GM19452 (cell line): ENCODE results near the gene SIKE1.
"Not testable (repeated sequence)": the region's sequence is repeated elsewhere in the genome, so short reads cannot be mapped to it uniquely, and the experiment has no call there.

ENCODE experiments used
- ATAC-seq: cut with Tn5 transposase; IDR thresholded peaks from one replicate; pipeline ENCODE4 v1.9.1; 2021; ENCODE audit not compliant: unreplicated experiment

SIKE1 gene

DNA sequence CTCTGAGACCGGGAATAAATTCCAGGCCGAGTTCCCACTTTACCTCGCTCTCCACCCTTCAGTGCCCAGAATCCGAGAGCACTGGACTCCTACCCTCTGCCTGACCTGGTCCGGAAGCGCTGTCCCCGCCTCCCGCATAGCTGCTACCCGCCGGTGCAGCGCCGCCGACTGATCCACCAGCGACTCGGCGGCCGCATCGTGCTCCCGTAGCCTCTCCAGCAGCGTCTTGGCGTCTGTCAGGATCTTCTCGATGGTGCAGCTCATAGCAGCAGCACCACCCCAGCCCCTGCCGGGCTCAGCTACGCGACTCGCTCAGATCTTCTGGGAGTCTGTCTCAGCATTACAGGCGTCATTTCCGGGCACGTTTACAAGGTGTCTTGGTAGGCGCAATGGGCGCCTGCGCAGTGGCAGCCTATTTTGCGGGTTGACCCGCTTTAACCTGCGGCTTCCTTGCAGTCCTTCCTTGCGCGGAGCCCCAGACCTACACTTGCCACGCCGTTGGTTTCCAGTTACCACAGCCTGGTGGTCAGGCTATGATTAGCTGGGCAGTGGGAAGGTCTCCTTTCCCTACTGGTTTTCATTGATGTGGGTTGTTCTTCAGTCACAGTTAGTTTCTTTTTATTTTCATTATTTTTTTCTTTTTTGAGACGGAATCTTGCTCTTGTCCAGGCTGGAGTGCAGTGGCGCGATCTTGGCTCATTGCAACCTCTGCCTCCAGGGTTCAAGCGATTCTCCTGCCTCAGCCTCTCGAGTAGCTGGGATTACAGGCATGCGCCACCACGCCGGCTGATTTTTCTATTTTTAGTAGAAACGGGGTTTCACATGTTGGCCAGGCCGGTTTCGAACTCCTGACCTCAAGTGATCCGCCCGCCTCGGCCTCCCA lies at the start of gene SIKE1:
SIKE1 (minus strand) TSS at position 342 of the 883 bp plus-strand sequence; CDS start at position 264, 78 bp downstream.
- ATAC-seq = peak; percentile 99

DNA sequence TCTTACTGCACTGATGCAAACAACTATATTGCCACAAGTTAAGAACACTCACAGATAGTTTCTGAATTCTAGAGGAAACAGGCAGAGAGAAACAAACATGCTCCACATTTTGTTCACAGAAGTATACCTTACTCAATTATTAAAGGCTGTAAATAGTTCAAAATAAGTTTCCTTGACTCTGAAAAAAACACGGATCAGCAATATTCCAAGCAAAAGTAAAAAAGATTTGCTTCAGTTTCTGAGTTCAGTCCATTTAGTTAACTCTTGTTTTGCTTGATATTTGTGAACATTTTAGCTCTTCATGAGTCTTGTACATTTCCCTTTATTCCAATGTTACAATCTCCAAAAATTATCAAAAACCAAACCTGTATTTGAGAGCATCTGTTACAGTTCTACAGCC lies 49.6 kb upstream of the SIKE1 start:
- not testable (repeated sequence) for ATAC-seq

DNA sequence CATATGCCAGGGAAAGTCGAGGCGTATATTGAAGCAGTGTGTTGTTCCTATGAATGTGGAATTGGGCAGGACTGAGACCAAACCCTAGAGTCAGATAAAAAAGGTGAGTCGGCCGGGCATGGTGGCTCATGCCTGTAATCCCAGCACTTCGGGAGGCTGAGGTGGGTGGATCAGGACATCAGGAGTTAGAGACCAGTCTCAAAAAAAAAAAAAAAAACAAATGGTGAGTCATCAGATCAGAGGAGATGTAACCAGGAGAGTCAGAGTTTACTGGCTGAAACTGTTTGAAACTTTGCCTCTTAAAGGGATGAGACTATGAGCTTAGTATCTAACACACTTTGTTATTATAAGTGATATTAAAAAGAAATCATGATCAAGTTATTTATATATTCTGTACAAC lies 47.8 kb upstream of the SIKE1 start:
- ATAC-seq = no peak

DNA sequence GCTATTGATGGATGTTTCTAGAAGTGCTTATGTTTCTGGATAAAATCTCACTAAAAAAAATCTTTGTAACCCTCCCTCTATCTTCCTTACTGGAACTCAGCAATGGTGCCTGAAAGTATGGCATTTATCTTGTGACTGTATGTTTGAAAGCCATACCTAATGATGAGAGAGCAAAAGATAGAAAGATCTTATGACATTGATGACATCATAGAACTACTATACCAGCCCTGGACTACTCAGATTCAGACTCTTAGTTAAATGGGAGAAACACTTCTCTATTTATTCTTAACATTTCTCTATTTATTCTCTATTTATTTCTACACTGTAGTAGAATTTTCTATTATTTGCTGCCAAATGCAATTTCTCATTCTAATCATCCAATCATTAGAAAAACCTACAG lies 41.5 kb upstream of the SIKE1 start:
- ATAC-seq = no peak

DNA sequence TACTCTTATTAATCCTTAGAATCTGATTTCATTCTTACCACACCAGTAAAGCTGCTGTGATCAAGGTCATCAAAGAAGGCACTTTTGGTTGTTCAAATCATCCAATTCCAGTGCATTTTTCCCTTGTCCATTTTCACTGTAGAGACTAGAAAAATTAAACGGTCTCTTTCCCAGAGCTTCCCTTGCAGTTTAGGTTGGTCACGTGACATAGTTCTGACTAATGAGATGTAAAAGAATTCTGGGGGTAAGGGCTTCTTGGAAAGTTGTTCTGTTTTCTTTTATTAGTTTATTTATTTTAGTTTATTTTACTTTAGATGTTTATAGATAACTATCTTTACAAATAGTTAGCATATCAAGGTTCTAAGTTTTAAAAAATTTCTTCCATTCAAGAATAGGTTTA lies 39.9 kb upstream of the SIKE1 start:
- no peak for ATAC-seq

DNA sequence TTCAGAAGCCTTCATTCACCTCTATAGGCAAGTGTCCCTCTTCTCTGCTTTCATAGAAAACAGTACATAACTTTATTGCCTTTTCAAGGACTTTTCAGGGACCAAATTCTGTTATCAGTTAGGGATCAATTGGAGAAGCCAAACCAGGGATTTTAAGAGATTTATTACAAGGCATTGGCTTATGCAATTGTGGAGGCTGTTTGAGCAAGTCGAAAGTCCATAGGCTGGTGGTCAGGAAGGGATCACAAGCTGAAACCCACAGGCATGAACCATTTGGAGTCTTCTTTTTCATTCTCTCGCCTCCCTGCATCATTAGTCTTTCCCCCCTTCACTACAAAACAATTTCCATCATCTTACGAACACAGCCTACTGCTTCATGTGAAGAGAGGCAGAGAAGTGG lies 39.4 kb upstream of the SIKE1 start:
- ATAC-seq = no peak

DNA sequence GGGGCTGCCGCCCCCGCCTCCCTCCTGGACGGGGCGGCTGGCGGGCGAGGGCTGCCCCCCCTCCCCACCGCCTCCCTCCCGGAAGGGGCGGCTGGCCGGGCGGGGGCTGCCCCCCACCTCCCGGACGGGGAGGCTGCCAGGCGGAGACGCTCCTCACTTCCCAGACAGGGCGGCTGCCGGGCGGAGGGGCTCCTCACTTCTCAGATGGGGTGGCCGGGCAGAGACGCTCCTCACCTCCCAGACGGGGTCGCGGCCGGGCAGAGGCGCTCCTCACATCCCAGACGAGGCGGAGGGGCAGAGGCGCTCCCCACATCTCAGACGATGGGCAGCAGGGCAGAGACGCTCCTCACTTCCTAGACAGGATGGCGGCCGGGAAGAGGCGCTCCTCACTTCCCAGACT lies 24.0 kb upstream of the SIKE1 start:
- not testable (repeated sequence) for ATAC-seq

DNA sequence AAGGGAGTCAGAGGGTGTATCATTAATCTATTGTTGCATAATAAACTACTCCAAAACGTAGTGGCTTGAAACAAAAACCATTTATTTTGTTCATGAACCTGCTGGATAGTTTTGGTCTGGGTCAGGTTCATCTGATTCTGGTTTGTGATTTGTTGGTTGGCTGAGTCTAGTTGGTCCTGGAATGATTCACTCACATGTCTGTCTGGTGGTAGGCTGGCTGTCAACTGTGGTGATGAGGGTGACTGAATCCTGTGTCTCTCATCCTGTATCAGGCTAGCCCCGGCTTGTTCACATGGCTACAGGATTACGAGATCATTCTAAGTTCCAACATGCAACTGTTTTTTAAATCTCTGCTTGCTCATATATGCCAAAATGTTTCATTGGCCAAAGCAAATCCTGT lies 22.5 kb upstream of the SIKE1 start:
- peak; percentile 58 for ATAC-seq

DNA sequence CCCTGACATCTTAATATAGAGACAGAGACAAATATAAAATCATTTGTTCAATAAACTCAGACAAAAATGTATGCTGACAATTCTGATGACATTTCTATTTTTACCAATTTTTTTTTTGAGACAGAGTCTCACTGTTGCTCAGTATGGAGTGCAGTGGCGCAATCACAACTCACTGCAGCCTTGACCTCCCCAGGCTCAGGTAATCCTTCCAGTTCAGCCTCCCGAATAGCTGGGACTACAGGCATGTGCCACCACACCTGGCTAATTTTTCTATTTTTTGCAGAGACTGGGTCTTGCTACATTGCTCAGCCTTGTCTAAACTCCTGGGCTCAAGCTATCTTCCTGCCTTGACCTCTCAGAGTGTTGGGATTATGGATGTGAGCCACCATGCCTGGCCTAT lies 13.6 kb upstream of the SIKE1 start:
- ATAC-seq = no peak

DNA sequence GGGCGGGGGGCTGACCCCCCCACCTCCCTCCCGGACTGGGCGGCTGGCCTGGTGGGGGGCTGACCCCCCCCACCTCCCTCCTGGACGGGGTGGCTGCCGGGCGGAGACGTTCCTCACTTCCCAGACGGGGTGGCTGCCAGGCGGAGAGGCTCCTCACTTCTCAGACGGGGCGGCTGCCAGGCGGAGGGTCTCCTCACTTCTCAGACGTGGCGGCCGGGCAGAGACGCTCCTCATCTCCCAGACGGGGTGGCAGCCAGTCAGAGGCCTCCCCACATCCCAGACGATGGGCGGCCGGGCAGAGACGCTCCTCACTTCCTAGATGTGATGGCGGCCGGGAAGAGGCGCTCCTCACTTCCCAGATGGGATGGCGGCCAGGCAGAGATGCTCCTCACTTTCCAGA lies 10.1 kb upstream of the SIKE1 start:
- not testable (repeated sequence) for ATAC-seq

DNA sequence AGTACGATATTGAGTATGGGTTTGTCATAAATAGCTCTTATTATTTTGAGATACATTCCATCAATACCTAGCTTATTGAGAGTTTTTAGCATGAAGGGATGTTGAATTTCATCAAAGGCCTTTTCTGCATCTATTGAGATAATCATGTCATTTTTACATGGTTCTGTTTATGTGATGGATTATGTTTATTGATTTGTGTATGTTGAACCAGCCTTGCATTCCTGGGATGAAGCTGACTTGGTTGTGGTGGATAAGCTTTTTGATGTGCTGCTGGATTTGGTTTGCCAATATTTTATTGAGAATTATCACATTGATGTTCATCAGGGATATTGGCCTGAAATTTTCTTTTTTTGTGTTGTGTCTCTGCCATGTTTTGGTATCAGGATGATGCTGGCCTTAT lies 6.0 kb upstream of the SIKE1 start:
- not testable (repeated sequence) for ATAC-seq

DNA sequence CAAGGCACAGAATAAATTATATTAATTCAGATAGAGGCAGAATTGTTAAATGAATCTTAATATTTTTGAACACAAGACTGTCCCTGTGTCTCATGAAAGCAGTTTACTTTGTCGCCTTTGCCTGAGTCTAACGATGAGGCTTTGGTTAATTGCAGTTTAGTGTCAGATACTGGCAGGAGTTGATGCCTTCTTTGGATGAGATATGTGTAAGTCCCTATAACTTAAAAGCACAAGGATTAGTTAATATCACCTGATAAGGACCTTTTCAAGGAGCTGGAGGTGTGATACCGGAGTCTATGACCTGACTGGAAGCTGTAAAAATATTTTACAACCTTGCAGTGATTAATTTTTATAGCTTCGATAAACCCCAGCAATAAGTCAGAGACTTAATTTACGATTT lies 2.0 kb upstream of the SIKE1 start:
- ATAC-seq = no peak

DNA sequence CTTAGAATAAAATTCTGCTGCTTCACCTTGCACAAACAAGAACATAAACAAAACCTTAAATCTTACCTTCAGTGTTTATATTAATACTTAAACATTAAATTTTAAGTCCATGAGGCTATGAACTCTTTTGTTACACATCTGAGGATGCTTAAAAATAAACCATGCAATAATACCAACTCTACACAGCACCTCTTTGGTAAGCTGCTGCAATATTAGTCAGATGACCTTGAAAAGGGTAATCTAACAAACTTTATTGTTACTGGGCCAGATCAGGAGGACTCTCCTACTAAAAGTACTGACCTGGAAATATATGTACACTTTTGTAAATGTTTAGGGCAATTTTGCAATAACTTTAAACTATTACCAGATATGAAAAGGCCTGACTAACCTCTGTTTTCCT lies 763 bp downstream of the SIKE1 start:
- ATAC-seq = no peak

DNA sequence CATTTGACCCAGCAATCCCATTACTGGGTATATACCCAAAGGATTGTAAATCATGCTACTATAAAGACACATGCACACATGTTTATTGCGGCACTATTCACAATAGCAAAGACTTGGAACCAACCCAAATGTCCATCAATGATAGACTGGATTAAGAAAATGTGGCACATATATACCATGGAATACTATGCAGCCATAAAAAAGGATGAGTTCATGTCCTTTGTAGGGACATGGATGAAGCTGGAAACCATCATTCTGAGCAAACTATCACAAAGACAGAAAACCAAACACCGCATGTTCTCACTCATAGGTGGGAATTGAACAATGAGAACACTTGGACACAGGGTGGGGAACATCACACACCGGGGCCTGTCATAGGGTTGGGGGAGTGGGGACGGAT lies 3.8 kb downstream of the SIKE1 start:
- ATAC-seq = not testable (repeated sequence)

DNA sequence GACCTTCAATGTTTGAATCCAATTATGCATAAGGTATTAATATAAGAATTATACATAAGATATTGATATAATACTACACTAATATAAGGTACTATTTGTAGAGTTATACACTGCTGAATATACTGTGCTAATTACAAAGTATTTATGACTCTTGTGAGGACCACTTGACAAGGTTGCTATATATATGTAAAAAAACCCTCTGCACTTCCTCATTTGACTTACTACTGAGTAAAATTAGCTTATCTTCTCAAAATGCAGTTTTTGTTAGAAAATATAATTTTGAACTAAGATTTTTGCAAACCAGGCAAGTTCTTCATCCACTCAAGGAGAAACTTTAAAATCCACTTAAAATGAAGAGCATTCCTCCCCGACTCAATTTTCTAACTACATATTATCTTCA lies 8.5 kb downstream of the SIKE1 start:
- no peak for ATAC-seq

DNA sequence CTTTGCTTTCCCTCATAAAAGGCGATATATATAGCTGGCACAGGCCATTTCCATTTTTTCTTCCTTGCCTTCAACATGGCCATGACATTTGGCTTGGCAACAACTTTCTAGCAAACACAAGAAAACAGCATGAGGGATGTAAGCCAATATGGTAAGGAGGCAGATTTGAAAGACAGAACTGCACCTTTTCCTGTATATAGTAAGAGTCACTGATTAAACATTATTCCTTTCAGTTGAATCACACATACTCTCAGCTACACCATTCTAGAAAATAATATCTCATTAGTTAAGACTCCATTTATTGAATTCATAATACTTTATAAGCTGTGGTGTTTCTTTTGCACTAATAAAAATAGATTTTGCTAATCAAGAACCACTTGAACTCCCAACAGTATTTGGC lies 9.5 kb downstream of the SIKE1 start:
- ATAC-seq = no peak

DNA sequence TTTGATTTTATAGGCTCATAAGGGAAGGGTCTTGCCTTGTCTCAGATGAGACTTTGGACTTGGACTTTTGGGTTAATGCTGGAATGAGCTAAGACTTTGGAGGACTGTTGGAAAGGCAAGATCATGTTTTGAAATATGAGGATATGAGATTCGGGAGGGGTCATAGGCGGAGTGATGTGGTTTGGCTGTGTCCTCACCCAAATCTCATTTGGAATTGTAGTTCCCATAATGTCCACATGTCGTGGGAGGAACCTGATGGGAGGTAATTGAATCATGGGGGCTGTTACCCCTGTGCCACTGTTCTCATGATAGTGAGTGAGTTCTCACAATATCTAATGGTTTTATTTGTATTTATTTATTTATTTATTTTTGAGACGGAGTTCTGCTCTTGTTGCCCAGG lies 15.8 kb downstream of the SIKE1 start:
- no peak for ATAC-seq

DNA sequence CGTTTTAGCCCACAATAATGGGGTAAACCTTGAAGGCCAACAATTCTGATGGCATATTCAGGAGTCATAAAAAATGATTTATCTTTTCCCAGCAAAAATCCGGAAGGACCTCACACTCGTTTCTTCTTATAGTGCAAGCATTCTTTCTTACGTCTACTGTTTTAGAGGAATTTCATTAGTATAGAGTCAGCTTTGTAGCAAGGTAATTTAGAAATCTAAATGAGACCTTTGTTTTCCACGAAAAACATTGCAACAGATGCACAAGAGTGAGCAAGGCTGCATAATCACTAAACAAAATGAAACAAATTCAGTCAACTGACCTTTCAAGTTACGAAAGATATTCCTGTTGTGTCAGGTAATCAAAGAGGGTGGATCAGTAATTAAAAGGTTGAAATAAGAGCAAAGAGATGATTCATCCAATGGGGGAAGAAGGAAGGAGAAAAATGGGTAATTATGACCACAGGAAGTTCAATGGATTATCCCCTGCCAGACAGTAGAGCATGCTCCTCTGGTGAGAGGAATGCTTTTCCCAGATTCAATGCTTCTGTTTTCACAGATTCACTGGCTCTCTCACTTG lies 22.1 kb downstream of the SIKE1 start:
- ATAC-seq = no peak

DNA sequence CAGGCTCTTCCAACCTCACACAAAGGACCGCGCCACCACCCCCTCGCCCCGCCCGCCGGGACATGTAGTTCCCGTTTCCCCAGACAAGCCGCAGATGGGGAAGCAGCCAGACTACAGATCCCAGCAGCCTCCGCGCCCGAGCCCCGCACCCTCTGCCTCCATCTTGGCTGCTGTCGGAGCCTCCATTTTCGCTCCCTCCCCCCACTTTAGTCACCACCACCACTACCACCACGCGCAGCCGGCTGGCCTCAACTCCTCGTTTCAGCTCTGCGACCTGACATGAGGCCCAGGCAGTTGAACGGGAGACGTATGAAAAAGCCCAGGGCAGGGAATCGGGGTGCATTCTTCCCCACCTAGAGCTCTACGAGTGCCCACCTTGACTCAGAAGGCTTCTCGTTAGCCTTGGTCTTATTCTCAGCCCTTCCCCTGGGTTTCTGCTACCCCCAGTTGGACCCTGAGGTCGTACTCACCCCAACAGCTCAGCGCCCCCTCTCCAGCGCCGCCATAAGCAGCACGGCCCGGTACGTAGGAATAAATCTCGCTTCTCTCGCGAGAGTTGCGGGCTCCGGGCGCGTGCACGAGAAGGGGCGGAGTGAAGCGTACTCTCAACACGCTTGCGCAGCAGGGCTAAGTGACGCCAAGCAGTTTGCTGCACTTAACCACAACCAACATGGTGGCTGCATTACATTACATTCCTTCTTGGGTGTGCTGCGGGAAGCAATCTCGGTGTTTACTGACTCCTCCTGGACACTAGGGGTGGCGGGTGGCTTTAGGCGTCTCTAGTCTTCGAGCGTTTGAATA lies 22.8 kb downstream of the SIKE1 start, which contains the start of gene CSDE1:
CSDE1 (minus strand) TSS at position 530 of the 801 bp plus-strand sequence. CDS start 18,094 bp downstream, outside the sequence.
- peak; percentile 68 for ATAC-seq

DNA sequence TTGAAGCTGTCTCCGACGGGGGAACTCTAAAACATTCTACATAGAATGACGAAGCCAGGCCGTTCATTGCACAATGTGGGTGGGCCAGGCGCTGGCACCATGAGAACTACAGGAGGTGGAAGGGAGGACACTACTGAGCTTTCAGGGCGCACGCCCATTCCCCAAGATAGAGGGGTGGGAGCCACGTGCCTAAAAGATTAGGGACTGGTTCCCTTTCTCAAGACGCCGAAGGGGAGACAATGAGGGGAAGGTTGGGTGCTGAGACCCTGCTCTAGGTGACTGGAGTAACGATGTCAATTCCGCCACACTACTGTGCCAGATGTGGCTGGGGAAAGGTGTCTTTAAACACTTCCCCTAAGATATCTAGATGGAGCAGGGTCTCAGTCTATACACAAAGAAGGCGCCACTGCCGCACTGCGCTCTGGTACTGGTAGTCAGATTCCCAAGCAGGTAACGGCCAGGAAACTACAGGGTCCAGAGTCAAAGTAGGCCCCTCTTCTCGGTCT lies 23.5 kb downstream of the SIKE1 start:
- no peak for ATAC-seq
